HCT116 (cell line): ENCODE data around the gene GTF2A1. TPM values are rescaled to one million over a fixed set of nuclear protein-coding genes. Genes with fewer than 3 reads are reported as not detected.

Source experiments
- ATAC-seq: fragments of 200-7000 bp; cut with Tn5 transposase; 2 replicates; pipeline ENCODE4 v1.9.1; 2020; ENCODE audit warnings: mild to moderate bottlenecking, moderate library complexity
- BruUV-seq: library from RNA; stranded (reverse); fragments of 400-500 nt; replicated peaks from 2 replicates; lab custom pipeline; 2021; lab: Mats Ljungman, UMichigan
- CTCF ChIA-PET: fragments of 300-600 bp; sonication (Branson Sonifier 250); formaldehyde crosslinking; loops from one replicate; lab custom pipeline; 2021; ENCODE audit warnings: antibody characterized with exemption; lab: Charles Lee
- POLR2A ChIA-PET: fragments of 300-600, 350-600 bp; sonication (Branson Sonifier 250); formaldehyde crosslinking; loops from one replicate; lab custom pipeline; 2021; ENCODE audit warnings: antibody characterized with exemption; lab: Charles Lee
- RAD21 ChIA-PET, 2 experiments: fragments of 300-600 bp; sonication (Branson Sonifier 250); formaldehyde crosslinking; loops; one replicate each; lab custom pipeline; 2023; ENCODE audit warnings: low total read pairs in 2 of 2; ENCODE audit not compliant: uncharacterized antibody in 2 of 2, unreplicated experiment in 2 of 2, low non-redundant PET in 1 of 2; lab: Charles Lee
- DNase-seq: peaks from one replicate; pipeline ENCODE4 v3.0.0-alpha.2; 2010; ENCODE audit warnings: low read depth, low spot score
- H2AFZ ChIP-seq: fragments of 200-600 bp; shearing (Covaris generic), sonication (generic); 2 replicates; pipeline ENCODE4 v1.6.1; 2017; ENCODE audit warnings: low read depth, mixed run types, mixed read lengths, antibody characterized with exemption, low read length; ENCODE audit not compliant: poor library complexity, severe bottlenecking
- H3K27ac ChIP-seq: 2 replicates; pipeline ENCODE4 v1.5.1; 2012; ENCODE audit warnings: low read depth, low read length
- H3K27me3 ChIP-seq: fragments of 200-600 bp; sonication (generic); 2 replicates; pipeline ENCODE4 v1.6.1; 2016; ENCODE audit warnings: mixed run types, low read length, mixed read lengths; ENCODE audit not compliant: insufficient read depth
- H3K36me3 ChIP-seq, 2 experiments: fragments of 200-500 bp in 1 of 2; fragments of 200-600 bp in 1 of 2; sonication (Bioruptor generic) in 1 of 2; sonication (generic) in 1 of 2; 2 replicates each; pipeline versions ENCODE4 v1.5.1 to v1.6.1; 2014 to 2016; ENCODE audit warnings: low read length in 2 of 2, inconsistent platforms in 1 of 2, mixed read lengths in 1 of 2, mixed run types in 1 of 2; ENCODE audit not compliant: insufficient read depth in 2 of 2, control insufficient read depth in 1 of 2
- H3K4me1 ChIP-seq, 2 experiments: fragments of 200-600 bp in 1 of 2; sonication (generic) in 1 of 2; 2 replicates each; pipeline versions ENCODE4 v1.5.1 to v1.6.1; 2012 to 2017; ENCODE audit warnings: low read length in 2 of 2, inconsistent platforms in 1 of 2, mild to moderate bottlenecking in 1 of 2, mixed read lengths in 1 of 2, mixed run types in 1 of 2, moderate library complexity in 1 of 2; ENCODE audit not compliant: insufficient read depth in 2 of 2, control insufficient read depth in 1 of 2
- H3K4me2 ChIP-seq: fragments of 200-600 bp; sonication (generic); 2 replicates; pipeline ENCODE4 v1.6.1; 2017; ENCODE audit warnings: mixed run types, low read length, mixed read lengths
- H3K4me3 ChIP-seq, 2 experiments: fragments of 200-600 bp in 1 of 2; sonication (generic) in 1 of 2; replicated peaks in 1 of 2; 2 replicates each; pipeline ENCODE4 v1.5.1; 2011 to 2016; ENCODE audit warnings: low read length in 2 of 2, control low read depth in 1 of 2, low read depth in 1 of 2, mild to moderate bottlenecking in 1 of 2, mixed read lengths in 1 of 2, mixed run types in 1 of 2
- H3K79me2 ChIP-seq: fragments of 200-600 bp; sonication (generic); 2 replicates; pipeline ENCODE4 v1.6.1; 2017; ENCODE audit warnings: mild to moderate bottlenecking, mixed run types, low read length, moderate library complexity, mixed read lengths; ENCODE audit not compliant: insufficient read depth
- H3K9ac ChIP-seq: fragments of 200-600 bp; sonication (generic); 2 replicates; pipeline ENCODE4 v1.6.1; 2016; ENCODE audit warnings: low read length, mixed read lengths
- H3K9me2 ChIP-seq: fragments of 200-600 bp; sonication (generic), shearing (Covaris generic); 2 replicates; pipeline ENCODE4 v1.6.1; 2017; ENCODE audit warnings: mixed run types, mild to moderate bottlenecking, moderate library complexity; ENCODE audit not compliant: insufficient read depth
- H3K9me3 ChIP-seq, 2 experiments: fragments of 200-500 bp in 1 of 2; fragments of 200-600 bp in 1 of 2; sonication (Bioruptor generic) in 1 of 2; sonication (generic) in 1 of 2; 2 replicates each; pipeline ENCODE4 v1.6.1; 2014 to 2017; ENCODE audit warnings: low read length in 2 of 2, mixed read lengths in 2 of 2, inconsistent platforms in 1 of 2, low read depth in 1 of 2, mild to moderate bottlenecking in 1 of 2, mixed run types in 1 of 2, moderate library complexity in 1 of 2; ENCODE audit not compliant: control insufficient read depth in 1 of 2, insufficient read depth in 1 of 2
- H4K20me1 ChIP-seq: fragments of 200-600 bp; sonication (generic), shearing (Covaris generic); 2 replicates; pipeline ENCODE4 v1.6.1; 2017; ENCODE audit warnings: mixed run types, mild to moderate bottlenecking, moderate library complexity; ENCODE audit not compliant: insufficient read depth
- CEBPB ChIP-seq: IDR thresholded peaks from 2 replicates; pipeline ENCODE4 v1.6.1; 2012; ENCODE audit warnings: low read depth
- FOSL1 ChIP-seq: IDR thresholded peaks from 2 replicates; pipeline ENCODE4 v1.6.1; 2012; ENCODE audit warnings: low read depth
- MAX ChIP-seq: IDR thresholded peaks from 2 replicates; pipeline ENCODE4 v1.6.1; 2012
- SP1 ChIP-seq: IDR thresholded peaks from 2 replicates; pipeline ENCODE4 v1.6.1; 2012; ENCODE audit warnings: low read depth
- SRF ChIP-seq: IDR thresholded peaks from 2 replicates; pipeline ENCODE4 v1.6.1; 2012; ENCODE audit warnings: low read depth
- ZNF274 ChIP-seq: fragments of 200-500 bp; sonication (Bioruptor generic); IDR thresholded peaks from 2 replicates; pipeline ENCODE4 v1.6.1; 2014; ENCODE audit warnings: mild to moderate bottlenecking, low read depth, low read length, inconsistent platforms
- intact Hi-C: fragments of 100-400 bp; cut with micrococcal nuclease; formaldehyde crosslinking; loops from 2 replicates; pipeline ENCODE4 v1.10.0; 2022
- total RNA-seq: library from RNA; stranded (reverse); gene quantifications from one replicate; pipeline ENCODE4 v1.2.1, GENCODE V29; 2021; ENCODE audit not compliant: unreplicated experiment
- TF ChIP-seq, protein P1 (sequence below), 3 experiments: fragments of 200-600 bp in 1 of 3; sonication (generic) in 1 of 3; IDR thresholded peaks in 2 of 3; conservative IDR thresholded peaks in 1 of 3; 2 replicates each; pipeline ENCODE4 v1.5.1; 2012 to 2017; ENCODE audit warnings: low read depth in 2 of 3, low read length in 2 of 3, antibody characterized with exemption in 1 of 3, borderline replicate concordance in 1 of 3, control low read depth in 1 of 3, mild to moderate bottlenecking in 1 of 3, mixed read lengths in 1 of 3, mixed run types in 1 of 3, moderate library complexity in 1 of 3; ENCODE audit not compliant: insufficient read depth in 1 of 3
- TF ChIP-seq, protein P2 (sequence below): IDR thresholded peaks from 2 replicates; pipeline ENCODE4 v1.6.1; 2012

Gene GTF2A1
- total RNA-seq, 1 experiment from 2014 or later: 39.7 TPM

DNA sequence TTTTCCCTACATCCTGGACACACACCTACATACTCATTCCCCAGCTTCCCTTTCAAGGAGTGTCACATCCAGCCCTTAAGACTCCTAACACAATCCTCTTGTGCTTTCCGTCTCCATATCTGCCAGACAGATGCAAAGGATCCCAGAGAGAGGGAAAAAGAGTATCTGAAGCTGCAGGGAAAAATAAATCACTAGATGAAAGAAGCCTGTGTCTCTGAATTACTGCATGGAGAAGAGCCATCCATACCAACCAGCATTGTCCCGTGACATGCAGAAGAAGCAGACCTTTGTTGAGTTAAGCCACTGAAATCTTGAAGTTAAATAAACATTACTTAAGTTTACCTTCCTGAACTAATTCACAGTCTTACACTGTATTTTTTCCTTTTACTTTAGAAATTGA, 54.6 kb downstream of the GTF2A1 start:
- TF ChIP-seq SP1: no peak
- TF ChIP-seq, protein P1, sequence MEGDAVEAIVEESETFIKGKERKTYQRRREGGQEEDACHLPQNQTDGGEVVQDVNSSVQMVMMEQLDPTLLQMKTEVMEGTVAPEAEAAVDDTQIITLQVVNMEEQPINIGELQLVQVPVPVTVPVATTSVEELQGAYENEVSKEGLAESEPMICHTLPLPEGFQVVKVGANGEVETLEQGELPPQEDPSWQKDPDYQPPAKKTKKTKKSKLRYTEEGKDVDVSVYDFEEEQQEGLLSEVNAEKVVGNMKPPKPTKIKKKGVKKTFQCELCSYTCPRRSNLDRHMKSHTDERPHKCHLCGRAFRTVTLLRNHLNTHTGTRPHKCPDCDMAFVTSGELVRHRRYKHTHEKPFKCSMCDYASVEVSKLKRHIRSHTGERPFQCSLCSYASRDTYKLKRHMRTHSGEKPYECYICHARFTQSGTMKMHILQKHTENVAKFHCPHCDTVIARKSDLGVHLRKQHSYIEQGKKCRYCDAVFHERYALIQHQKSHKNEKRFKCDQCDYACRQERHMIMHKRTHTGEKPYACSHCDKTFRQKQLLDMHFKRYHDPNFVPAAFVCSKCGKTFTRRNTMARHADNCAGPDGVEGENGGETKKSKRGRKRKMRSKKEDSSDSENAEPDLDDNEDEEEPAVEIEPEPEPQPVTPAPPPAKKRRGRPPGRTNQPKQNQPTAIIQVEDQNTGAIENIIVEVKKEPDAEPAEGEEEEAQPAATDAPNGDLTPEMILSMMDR (IDR thresholded peaks at IDR 0.05 in 2 of 3, conservative IDR thresholded peaks at IDR 0.05 in 1 of 3; ENCODE audit: borderline replicate concordance in 1 of 3, insufficient read depth in 1 of 3, low read depth in 2 of 3, low read length in 2 of 3): no peak
- DNase-seq: no peak
- Histone ChIP-seq H2AFZ (no peak overlapping the region), H3K79me2 (no peaks in the 10 kb centered on the region), H3K27ac (no peak overlapping the region), H4K20me1 (no peaks in the 10 kb centered on the region), H3K4me1 (peaks cover 3 to 32% of the 10 kb centered on the region in 2 experiments; a peak in 3 of 4 replicates), H3K9ac (no peak overlapping the region), H3K9me2 (no peaks in the 10 kb centered on the region), H3K4me2 (no peak overlapping the region), H3K27me3 (no peaks in the 10 kb centered on the region), H3K9me3 (no peaks in the 10 kb centered on the region), H3K4me3 (no peak overlapping the region), H3K36me3 (no peaks in the 10 kb centered on the region)
- intact Hi-C loops: no loop called here
- RAD21 ChIA-PET: no interaction called here
- CTCF ChIA-PET: interaction anchor here (1.1 to 4.9 kb wide), 2 partner anchors 169 to 179 kb away, joined by 3 to 36 read pairs; no protein-coding TSS in a partner anchor
- no peak for ATAC-seq
- no TSS peak for BruUV-seq
- POLR2A ChIA-PET: interaction anchor here (0.6 kb wide), 1 partner anchor 14 kb away, joined by 3 read pairs; no protein-coding TSS in a partner anchor

- POLR2A ChIA-PET: no interaction called here
- BruUV-seq: no TSS peak
Measured at GRCh38 chr14:81165188-81165587, 55.6 kb downstream of the GTF2A1 start.

More at GRCh38 chr14:81165188-81165587, 55.6 kb downstream of the GTF2A1 start:
- H3K79me2 ChIP-seq: no peaks in the 10 kb centered on the region
- peaks cover 0 to 25% of the 10 kb centered on the region in 2 experiments; a peak in 3 of 4 replicates for H3K4me1 ChIP-seq
- H3K9me3 ChIP-seq: no peaks in the 10 kb centered on the region
- no peaks in the 10 kb centered on the region for H3K27me3 ChIP-seq
- no peak overlapping the region for H3K4me2 ChIP-seq
- no peaks in the 10 kb centered on the region for H3K9me2 ChIP-seq
- RAD21 ChIA-PET: interaction anchor here in 1 of 2 experiments (2.0 kb wide), 1 partner anchor 169 kb away, joined by 7 read pairs; no protein-coding TSS in a partner anchor
- intact Hi-C loops: loop anchor here (2.0 kb wide), 1 partner anchor 210 kb away; the partner anchor contains the start of gene TSHR
- ATAC-seq (no peak), DNase-seq (no peak)
- no peaks in the 10 kb centered on the region for H3K36me3 ChIP-seq
- no peak overlapping the region for H3K27ac ChIP-seq
- no peaks in the 10 kb centered on the region for H4K20me1 ChIP-seq
- TF ChIP-seq MAX (no peak), FOSL1 (no peak), ZNF274 (no peak), CEBPB (no peak), SRF (no peak)
- TF ChIP-seq, protein P1 (IDR thresholded peaks at IDR 0.05 in 2 of 3, conservative IDR thresholded peaks at IDR 0.05 in 1 of 3; ENCODE audit: borderline replicate concordance in 1 of 3, insufficient read depth in 1 of 3, low read depth in 2 of 3, low read length in 2 of 3): no peak
- TF ChIP-seq, protein P2, sequence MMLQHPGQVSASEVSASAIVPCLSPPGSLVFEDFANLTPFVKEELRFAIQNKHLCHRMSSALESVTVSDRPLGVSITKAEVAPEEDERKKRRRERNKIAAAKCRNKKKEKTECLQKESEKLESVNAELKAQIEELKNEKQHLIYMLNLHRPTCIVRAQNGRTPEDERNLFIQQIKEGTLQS: no peak
- no peak overlapping the region for H3K9ac ChIP-seq
- H2AFZ ChIP-seq: no peak overlapping the region
- H3K4me3 ChIP-seq: no peak overlapping the region
- CTCF ChIA-PET: interaction anchor here (1.1 to 4.9 kb wide), 4 partner anchors 11 to 179 kb away, joined by 3 to 36 read pairs (median 8); no protein-coding TSS in a partner anchor
